Measurements from ENCODE around the gene NAV1.

The NAV1 gene

GRCh38 chr1:201562257-201562656, 23.3 kb downstream of the NAV1 start:
- Histone ChIP-seq H3K9me3 (replicated peaks; ENCODE audit: insufficient read depth, low read length) (no peaks in the 10 kb centered on the region), H4K20me1 (ENCODE audit: insufficient read depth, low read length) (no peaks in the 10 kb centered on the region), H3K36me3 (replicated peaks; ENCODE audit: insufficient read depth, low read length) (no peaks in the 10 kb centered on the region), H3F3A (ENCODE audit: insufficient read depth, low read length) (no peaks in the 10 kb centered on the region), H3K4me3 (ENCODE audit: low read length) (no peak overlapping the region), H3K4me2 (ENCODE audit: low read depth, low read length) (no peak overlapping the region), H3K9me2 (replicated peaks; ENCODE audit: insufficient read depth, low read length) (no peaks in the 10 kb centered on the region), H3K27ac (ENCODE audit: low read length) (no peak overlapping the region), H3K4me1 (ENCODE audit: low read length) (no peaks in the 10 kb centered on the region), H3K9ac (ENCODE audit: low read length) (no peak overlapping the region), H3K27me3 (replicated peaks; ENCODE audit: insufficient read depth, low read length) (no peaks in the 10 kb centered on the region), H3K79me2 (ENCODE audit: low read length) (no peaks in the 10 kb centered on the region), H2AFZ (ENCODE audit: low read length) (no peak overlapping the region)
- DNase-seq = no peak
- TF ChIP-seq CTCF (IDR thresholded peaks at IDR 0.05; ENCODE audit: low read length) = no peak
- no peak for TF ChIP-seq EZH2 (optimal IDR thresholded peaks at IDR 0.05; ENCODE audit: low read depth, low read length)
- TF ChIP-seq EZH2phosphoT487 (IDR thresholded peaks at IDR 0.05; ENCODE audit: low read length) = no peak

- Histone ChIP-seq H3F3A (ENCODE audit: insufficient read depth, low read length) (no peaks in the 10 kb centered on the region), H4K20me1 (ENCODE audit: insufficient read depth, low read length) (no peaks in the 10 kb centered on the region), H3K4me2 (ENCODE audit: low read depth, low read length) (no peak overlapping the region), H3K27ac (ENCODE audit: low read length) (no peak overlapping the region), H2AFZ (ENCODE audit: low read length) (no peak overlapping the region), H3K36me3 (replicated peaks; ENCODE audit: insufficient read depth, low read length) (no peaks in the 10 kb centered on the region), H3K9me3 (replicated peaks; ENCODE audit: insufficient read depth, low read length) (no peaks in the 10 kb centered on the region), H3K4me1 (ENCODE audit: low read length) (no peaks in the 10 kb centered on the region), H3K9me2 (replicated peaks; ENCODE audit: insufficient read depth, low read length) (no peaks in the 10 kb centered on the region), H3K9ac (ENCODE audit: low read length) (no peak overlapping the region), H3K79me2 (ENCODE audit: low read length) (no peaks in the 10 kb centered on the region), H3K27me3 (replicated peaks; ENCODE audit: insufficient read depth, low read length) (no peaks in the 10 kb centered on the region), H3K4me3 (ENCODE audit: low read length) (no peak overlapping the region)
- TF ChIP-seq EZH2 (optimal IDR thresholded peaks at IDR 0.05; ENCODE audit: low read depth, low read length) (no peak), CTCF (IDR thresholded peaks at IDR 0.05; ENCODE audit: low read length) (no peak), EZH2phosphoT487 (IDR thresholded peaks at IDR 0.05; ENCODE audit: low read length) (no peak)
- DNase-seq = no peak
Observed at GRCh38 chr1:201562659-201563405, 23.9 kb downstream of the NAV1 start.

- H3K9me2 ChIP-seq (replicated peaks; ENCODE audit: insufficient read depth, low read length) = no peaks in the 10 kb centered on the region
- TF ChIP-seq EZH2 (optimal IDR thresholded peaks at IDR 0.05; ENCODE audit: low read depth, low read length) (no peak), EZH2phosphoT487 (IDR thresholded peaks at IDR 0.05; ENCODE audit: low read length) (no peak), CTCF (IDR thresholded peaks at IDR 0.05; ENCODE audit: low read length) (no peak)
- H3F3A ChIP-seq (ENCODE audit: insufficient read depth, low read length) = no peaks in the 10 kb centered on the region
- no peak for DNase-seq
- no peak overlapping the region for H3K4me3 ChIP-seq (ENCODE audit: low read length)
- no peaks in the 10 kb centered on the region for H3K9me3 ChIP-seq (replicated peaks; ENCODE audit: insufficient read depth, low read length)
- H3K36me3 ChIP-seq (replicated peaks; ENCODE audit: insufficient read depth, low read length) = no peaks in the 10 kb centered on the region
- H3K4me2 ChIP-seq (ENCODE audit: low read depth, low read length) = no peak overlapping the region
- no peaks in the 10 kb centered on the region for H3K27me3 ChIP-seq (replicated peaks; ENCODE audit: insufficient read depth, low read length)
- no peaks in the 10 kb centered on the region for H3K79me2 ChIP-seq (ENCODE audit: low read length)
- no peak overlapping the region for H2AFZ ChIP-seq (ENCODE audit: low read length)
- no peak overlapping the region for H3K9ac ChIP-seq (ENCODE audit: low read length)
- no peak overlapping the region for H3K27ac ChIP-seq (ENCODE audit: low read length)
- no peaks in the 10 kb centered on the region for H3K4me1 ChIP-seq (ENCODE audit: low read length)
- H4K20me1 ChIP-seq (ENCODE audit: insufficient read depth, low read length) = no peaks in the 10 kb centered on the region
Observed at GRCh38 chr1:201563406-201563780, 24.5 kb downstream of the NAV1 start.
